GM19467 (cell line): ENCODE measurements around the gene RDM1.

Experiments
- ATAC-seq: cut with Tn5 transposase; IDR thresholded peaks from one replicate; pipeline ENCODE4 v1.9.1; 2021; ENCODE audit warnings: mild to moderate bottlenecking, moderate library complexity; ENCODE audit not compliant: unreplicated experiment

Gene RDM1

DNA sequence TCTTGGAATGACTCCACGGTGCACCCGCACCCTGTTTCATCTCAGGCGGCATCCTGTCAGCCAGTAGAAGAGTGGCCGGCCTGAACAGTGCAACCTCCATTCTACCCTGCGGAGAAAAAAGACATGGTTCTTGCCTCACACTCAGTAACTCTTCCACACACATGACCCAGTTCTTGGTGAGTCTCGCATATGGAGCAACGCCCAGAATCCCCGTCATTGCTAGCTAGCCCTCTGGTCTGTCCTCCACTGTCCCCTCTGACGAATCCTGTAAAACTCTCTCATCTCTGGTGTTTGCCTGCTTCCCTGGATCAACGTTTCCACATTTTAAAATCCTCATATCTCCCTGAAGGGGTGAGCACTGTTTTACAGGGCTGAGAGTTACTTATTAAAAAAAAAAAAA lies 4.2 kb upstream of the RDM1 start:
- ATAC-seq: no peak

DNA sequence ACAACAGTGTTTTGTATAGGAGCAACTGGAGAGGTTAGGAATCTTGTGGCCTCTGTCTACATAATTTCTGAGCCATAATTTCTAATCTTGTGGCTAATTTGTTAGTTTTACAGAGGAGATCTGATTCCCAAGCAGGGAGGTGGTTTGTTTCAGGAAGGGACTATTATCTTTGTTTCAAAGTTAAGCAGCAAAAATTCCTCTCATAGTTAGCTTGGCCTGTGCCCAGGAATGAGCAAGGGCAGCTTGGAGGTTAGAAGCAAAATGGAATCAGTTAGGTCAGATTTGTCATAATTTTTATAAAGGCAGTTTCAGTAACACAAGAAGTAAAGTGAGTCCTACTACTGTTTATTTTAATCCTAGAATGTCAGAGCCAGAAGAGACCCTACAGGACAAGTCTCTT lies 2.0 kb upstream of the RDM1 start:
- no peak for ATAC-seq

DNA sequence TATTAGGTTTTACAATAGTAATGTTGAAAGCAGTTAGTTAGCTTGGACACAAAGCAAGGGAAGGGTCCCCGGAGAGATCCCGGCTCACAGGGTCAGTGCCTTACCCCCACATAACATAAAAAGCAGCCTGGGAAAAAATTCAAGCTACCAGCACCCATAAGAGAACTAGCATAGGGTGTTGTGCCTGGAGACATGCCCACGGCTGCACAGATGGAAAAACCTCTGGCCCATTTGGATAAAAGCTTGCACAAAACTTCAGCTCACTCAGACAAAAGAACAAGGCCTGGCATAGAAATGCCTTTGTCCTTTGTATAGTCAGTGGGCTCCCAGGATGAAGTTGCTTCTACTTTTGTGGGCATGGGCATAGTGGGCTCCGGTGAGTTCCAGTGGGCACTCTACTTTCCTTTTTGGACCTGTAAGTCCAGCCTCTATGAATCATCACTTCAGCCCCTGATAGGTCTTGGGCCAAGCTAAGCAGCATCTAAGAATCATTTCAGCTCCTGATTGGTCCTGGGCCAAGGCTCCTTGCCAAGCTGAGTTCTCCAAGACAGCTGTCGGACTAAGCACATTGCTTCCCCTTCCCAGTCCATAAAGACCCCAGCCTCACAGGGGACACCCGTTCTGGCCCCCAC lies 1.3 kb upstream of the RDM1 start:
- ATAC-seq: no peak

DNA sequence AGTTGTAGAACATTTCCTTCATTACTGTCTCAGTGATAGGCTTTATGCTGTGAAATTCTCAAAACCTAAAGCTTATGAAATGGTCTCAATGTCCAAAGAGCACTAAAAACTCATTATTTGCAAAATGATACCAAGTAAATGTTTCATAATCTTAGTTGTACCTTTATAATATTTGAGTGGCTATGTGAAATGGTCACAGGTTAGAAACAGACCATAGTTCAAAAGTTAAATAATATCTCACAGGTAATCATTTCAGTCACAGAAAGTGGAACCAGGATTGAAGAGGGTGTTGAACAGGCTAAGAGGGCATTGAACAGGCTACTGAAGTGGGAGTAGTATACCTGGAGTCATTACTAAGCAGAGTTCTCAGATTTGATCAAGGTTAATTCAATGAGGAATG lies 2.9 kb downstream of the RDM1 start:
- no peak for ATAC-seq

DNA sequence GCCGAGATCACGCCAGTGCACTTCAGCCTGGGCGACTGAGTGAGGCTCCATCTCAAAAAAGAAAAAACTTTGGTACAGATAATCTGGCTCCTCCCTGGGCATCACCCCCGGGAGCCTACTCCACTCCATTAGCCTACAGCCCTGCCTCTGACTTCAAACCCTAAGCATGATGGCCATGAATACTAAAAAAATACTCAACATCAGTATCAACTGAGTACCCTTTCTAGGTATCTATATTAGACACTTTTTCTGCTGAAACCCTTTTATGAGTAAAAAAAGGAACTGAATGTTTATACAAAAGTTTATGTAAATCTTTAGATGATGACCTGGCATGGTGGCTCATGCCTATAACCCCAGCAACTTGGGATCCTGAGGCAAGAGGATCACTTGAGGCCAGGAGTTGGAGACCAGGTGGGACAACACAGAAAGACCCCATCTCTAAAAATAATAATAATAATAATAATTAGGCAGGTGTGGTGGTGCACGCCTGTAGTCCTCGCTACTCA lies 6.9 kb downstream of the RDM1 start:
- ATAC-seq: no peak

DNA sequence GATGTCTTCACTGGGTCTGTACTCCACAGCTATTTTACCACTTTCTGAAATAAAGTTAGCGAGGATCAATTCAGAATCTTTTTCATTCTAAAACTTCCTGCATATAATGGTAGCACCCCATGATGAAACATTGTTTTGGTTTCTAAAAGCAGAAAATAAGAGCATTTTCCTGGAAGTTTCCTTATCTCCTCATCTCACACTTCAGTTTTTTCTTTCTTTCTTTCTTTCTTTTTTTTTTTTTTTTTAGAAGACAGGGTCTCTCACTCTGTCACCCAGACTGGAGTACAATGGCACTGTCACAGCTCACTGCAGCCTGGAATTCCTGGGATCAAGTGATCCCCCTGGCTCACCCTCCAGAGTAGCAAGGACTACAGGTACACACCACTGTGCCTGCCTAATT lies 10.3 kb downstream of the RDM1 start:
- ATAC-seq: no peak

DNA sequence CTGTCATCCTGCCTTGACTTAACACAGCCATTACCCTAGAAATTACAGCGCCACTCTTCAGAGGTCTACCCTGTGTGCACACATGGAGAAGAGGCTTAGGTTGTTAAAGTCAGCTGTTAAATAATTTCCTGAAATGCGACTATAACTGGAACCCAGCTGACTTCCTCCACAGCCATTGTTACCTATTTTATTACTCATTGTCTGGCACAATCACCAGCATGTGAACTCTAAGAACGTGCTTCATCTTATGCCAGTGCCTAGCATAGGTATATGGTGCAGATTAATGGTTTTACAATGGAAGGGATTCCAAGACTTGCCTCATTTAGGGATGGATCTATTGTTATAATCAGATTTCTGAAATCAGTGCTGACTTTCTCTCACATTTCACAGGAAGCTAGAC lies 11.9 kb downstream of the RDM1 start:
- no peak for ATAC-seq

DNA sequence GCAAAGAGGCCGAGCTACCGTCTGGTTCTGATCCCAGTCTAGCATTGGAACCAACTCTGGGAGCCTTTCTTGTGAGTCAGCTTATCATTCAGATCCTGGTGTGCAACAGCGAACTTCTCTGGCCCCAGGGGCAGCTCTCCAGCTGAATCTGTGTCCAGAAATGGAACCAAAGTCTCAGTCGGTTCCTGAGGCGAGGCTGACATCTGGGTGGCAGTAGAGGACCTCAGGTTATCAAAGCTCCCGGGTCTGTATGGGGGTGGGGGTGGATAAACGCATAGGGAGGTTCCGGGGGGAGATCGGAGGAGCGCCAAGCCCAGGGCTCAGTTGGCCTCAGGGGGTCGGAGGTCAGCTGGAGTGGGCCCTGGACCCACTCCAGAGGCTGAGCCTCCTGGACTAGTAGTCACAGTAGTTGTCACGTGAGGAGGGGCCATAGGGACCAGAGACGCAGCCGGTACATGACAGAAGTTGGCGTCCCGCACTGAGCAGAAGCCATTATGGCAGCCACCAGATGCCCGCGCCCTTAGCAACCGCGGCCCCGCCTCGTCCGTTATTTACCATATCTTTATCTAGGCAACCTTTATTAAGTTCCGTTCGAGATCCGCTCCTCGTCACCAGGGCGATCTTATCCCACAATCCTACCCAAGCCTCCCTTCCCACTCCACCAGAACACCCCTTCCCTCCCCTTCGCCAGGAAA lies 12.9 kb downstream of the RDM1 start:
- no peak for ATAC-seq

DNA sequence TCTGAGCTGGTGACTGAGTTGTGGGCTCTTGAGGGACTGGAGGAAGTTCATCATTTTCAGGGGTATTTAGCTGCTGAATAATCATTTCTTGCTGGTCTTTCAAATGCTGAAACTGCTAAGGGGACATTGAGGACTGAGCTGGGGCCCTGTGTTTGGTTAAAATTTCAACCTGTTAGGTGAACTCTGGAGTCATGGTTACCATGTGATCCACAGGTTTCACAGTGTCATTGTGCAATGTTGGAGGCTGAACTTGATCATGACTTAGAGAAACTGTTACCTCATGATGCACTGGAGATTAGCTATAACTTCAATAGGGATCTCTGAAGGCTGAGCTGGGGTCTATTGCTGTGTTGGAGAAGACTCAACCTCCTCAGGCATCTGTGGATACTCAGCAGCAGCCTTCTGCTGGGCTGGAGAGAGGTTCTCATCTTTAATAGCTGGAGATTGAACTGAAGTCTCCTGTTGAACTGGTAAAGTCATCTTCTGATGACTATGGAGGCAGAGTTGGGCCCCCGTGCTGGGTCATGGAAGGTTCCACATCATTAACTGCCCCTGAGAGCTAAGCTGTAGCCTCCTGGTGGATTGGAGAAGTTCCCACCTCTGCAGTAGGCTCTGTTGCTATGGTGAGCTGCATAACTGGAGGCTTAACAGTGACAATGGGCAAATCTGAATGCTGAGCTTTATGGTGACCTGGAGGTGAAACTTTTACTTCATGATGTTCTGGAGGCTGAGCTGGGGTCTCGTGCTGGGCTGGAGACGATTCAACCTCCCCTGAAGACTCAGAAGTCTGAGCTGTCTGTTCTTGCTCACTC lies 15.2 kb downstream of the RDM1 start:
- ATAC-seq: no peak

DNA sequence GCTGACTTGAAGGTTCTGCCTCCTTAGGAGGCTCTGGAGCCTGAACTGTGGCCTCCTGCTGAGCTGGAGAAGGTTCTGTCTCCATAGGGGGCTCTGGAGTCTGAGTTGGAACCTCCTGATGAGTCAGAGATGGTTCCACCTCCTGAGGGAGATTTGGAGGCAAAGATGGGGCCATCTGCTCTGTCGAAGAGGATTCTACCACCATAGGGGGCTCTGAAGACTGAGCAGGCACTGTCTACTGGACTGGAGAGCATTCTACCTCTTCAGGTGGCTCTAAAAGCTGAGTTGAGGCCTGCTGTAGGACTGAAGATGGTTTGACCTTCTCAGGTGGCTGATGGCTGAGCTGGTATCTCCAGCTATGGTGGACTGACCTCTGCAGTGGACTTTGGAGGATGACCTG lies 16.2 kb downstream of the RDM1 start:
- ATAC-seq: no peak

DNA sequence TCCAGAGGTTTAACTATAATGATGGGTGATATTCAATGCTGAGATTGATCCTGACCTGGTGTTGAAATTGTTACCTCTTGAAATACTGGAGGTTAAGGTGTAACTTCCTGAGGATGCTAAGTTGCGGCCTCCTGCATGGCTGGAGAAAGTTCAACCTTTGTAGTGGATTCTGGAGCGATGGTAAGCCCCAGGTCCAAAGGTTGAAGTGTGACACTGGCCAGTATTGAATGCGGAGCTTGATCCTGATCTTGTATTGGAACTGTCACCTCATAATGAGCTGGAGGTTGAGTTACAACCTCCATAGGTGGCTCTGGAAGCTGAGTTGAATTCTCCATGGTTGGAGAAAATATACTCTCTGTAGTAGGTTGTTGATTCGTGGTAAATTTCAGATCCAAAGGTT lies 17.0 kb downstream of the RDM1 start:
- no peak for ATAC-seq

DNA sequence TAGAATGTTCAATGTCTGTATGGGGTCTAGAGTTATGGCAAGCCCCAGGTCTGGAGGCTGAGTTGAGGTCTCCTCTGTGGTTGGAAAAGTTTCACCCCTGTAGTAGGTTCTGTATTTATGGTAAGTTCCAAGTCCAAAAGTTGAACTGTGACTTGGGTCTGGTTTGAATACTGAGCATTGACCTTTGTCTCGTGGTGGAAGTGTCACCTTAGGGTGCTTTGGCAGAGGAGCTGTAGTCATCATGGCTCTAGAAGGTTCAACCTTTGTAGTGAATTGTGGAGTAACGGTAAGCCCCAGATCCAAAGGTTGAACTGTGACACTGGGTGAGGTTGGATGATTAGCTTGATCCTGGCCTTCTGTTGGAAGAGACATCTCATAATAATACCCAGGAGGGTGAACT lies 17.6 kb downstream of the RDM1 start:
- no peak for ATAC-seq

DNA sequence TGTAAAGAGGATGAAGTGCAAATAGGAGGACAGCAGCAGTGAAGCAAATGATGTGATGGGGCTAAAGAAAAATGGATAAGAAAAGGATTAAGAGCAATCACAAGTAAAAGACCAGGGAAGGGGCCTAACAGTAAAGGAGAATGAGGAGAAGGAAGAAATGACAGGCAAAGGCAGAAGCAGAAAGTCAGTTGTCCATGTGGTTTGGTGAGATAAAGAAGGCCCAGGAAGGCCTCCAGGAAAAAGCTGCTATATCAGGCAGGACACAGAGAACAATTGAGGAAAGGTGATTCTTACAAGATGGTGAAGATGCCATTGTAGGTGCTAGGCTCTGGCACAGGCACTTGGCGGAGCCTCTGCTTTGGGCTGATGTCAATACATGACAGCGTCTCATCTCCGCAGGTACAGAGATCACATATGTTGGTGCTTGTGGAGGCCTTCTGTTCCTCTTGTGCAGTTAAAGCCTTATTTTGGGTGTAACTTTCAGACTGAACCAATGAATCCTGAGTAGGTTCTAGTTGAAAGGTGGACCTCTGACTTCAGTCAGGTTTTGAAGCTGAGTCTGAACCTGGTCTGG lies 18.1 kb downstream of the RDM1 start:
- no peak for ATAC-seq

DNA sequence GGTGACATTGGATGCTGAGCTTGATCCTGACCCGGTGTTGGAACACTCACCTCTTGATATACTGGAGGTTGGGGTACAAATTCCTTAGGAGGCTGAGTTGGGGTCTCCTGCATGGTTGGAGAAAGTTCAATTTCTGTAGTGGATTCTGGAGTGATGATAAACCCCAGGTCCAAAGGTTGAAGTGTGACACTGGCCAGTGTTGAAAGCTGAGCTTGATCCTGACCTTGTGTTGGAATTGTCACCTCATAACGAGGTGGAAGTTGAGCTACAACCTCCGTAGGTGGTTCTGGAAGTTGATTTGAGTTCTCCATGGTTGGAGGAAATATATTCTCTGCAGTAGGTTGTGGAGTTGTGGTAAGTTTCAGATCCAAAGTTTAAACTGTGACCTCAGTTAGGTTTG lies 21.2 kb downstream of the RDM1 start:
- no peak for ATAC-seq

DNA sequence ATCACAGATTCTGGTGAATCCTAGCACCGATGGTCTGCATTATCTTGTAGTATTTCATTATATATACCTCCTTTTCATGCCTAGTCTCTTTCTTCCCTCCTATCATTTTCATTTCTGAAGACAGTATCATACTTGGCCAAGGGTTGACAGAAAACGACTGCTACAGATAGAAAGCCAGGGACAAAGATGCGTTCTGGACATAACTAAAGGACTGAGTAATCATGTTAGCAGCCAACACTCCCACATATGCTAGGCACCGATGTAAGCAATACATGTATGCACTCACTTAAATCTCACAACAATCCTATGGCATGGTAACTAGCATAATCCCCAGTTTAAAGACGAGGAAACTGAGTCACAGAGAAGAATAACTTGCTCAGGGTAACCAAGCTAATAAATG lies 22.9 kb downstream of the RDM1 start:
- ATAC-seq: no peak

DNA sequence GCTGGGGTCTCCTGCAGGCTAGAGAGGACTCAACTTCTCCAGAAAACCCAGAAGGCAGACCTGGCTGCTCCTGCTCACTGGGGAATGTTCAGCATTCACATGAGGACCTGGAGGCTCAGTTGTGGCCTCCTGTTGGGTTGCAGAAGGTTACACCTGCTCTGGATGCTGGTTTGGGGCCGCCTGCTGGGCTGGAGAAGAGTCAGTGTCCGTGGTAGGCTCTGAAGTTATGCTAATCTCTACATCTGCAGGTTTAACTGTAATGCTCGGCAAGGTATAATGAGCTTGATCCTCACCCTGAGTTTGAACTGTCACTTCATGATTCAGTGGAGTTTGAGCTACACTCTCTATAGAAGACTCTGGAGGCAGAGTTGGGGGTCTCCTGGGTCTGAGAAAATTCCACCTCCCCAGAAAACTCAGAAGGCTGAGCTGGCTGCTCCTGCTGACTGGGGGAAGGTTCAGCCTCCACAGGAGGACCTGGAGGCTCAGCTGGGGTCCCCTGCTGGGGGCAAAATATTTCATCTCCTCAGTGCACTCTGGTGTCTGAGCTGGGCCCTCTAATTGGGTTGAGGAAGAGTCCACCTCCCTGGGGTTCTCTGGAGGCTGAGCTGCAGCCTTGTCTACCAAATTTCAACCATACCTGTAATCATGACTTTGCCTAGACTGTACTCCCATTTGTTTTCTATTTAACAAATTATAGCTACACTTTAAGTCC lies 23.5 kb downstream of the RDM1 start:
- ATAC-seq: no peak

DNA sequence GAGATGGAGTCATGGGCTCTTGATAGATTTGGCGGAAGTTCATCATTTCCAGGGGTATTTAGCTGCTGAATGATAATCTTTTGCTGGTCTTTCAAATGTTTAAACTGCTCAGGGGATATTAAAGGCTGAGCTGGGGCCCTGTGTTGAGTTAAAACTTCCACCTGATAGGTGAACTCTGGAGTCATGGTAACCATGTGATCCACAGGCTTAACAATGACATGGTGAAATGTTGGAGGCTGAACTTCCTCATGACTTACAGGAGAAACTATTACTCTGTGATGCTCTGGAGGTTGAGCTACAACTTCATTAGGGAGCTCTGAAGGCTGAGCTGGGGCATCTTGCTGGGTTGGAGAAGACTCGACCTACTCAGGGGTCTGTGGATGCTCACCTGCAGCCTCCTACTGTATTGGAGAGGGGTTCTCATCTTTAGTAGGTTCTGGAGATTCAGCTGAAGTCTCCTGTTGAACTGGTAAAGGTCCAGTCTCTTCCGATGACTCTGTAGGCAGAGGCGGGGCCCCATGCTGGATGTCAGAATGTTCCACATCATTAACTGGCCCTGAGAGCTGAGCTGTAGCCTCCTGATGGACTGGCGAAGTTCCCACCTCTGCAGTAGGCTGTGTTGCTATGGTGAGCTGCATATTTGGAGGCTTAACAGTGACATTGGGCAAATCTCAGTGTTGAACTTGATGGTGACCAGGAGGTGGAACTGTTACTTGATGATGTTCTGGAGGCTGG lies 24.2 kb downstream of the RDM1 start:
- ATAC-seq: no peak

DNA sequence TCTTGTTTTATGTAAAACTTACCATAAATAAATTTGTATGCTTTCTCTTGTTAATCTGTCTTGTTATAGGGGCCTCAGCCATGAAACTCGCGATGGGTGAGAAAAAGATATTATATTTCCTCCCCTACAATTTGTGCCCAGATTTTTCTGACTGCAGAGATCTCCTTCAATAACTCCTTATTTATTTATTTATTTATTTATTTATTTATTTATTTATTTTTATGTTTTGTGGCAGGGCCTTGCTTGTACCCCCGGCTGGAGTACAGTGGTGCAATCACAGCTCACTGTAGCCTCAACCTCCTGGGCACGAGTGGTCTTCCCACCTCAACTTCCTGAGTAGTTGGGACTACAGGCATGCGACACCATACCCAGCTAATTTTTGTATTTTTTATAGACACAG lies 27.1 kb downstream of the RDM1 start:
- ATAC-seq: no peak

DNA sequence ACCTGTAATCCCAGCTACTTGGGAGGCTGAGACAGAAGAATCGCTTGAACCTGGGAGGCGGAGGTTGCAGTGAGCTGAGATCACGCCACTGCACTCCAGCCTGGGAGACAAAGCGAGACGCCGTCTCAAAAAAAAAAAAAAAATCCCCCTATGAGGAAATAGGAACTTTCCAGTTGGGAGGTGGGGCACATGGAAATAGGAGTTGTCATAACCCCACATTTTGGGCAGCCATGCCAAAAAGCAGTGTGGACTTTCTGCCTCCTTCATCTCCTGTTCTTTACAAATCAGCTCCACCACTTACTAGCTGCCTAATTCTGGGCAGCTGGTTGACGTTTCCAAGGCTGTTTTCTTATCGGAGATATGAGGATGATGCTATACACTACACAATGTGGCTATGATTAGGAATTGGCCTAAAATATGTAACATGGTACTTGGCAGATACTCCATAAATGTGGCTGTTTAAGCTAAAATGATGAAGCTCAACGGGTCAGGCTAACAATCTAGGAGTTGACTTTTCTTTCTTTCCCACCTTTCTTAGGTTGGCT lies 28.9 kb downstream of the RDM1 start:
- ATAC-seq: no peak
